A549 (cell line): ENCODE results near the gene FOXF2. TPM values are rescaled to one million over a fixed set of nuclear protein-coding genes. Genes with fewer than 3 reads are reported as not detected.

ENCODE experiments used
- ATAC-seq, 2 experiments: fragments of 200-7000 bp in 1 of 2; fragments of >200 bp in 1 of 2; cut with Nextera tagmentation in 1 of 2; cut with Tn5 transposase in 1 of 2; 3 replicates each; pipeline versions ENCODE4 v1.8.0 to v1.9.1; 2018 to 2020; ENCODE audit warnings: mild to moderate bottlenecking in 1 of 2, moderate library complexity in 1 of 2
- CTCF ChIA-PET: fragments of 300-600 bp; sonication (Branson Sonifier 250); formaldehyde crosslinking; extraction: SDS; loops from one replicate; lab custom pipeline; 2021; ENCODE audit warnings: antibody characterized with exemption, inconsistent platforms; lab: Yijun Ruan, JAX
- POLR2A ChIA-PET: fragments of 350-600 bp; formaldehyde crosslinking; extraction: SDS; loops from one replicate; lab custom pipeline; 2021; ENCODE audit warnings: antibody characterized with exemption, inconsistent platforms; lab: Yijun Ruan, JAX
- DNase-seq, 2 experiments: peaks; one replicate each; pipeline versions ENCODE4 v3.0.0 to v3.0.0-alpha.2; 2011 to 2016; ENCODE audit warnings: low read depth in 1 of 2, low spot score in 1 of 2
- FAIRE-seq: peaks from 2 replicates; lab custom pipeline; 2011; peaks lifted over from hg19 to GRCh38; lab: Jason Lieb, UNC
- H3K27ac ChIP-seq, 2 experiments: fragments of >200 bp; sonication (Bioruptor Twin); formaldehyde crosslinking; 3 replicates each; pipeline ENCODE4 v1.5.1; 2016 to 2017
- H3K4me1 ChIP-seq: fragments of >200 bp; sonication (Bioruptor Twin); formaldehyde crosslinking; 3 replicates; pipeline ENCODE4 v1.6.1; 2016
- H3K4me2 ChIP-seq: fragments of >200 bp; sonication (Bioruptor Twin); formaldehyde crosslinking; 3 replicates; pipeline ENCODE4 v1.6.1; 2016
- H3K4me3 ChIP-seq: fragments of >200 bp; sonication (Bioruptor Twin); formaldehyde crosslinking; 3 replicates; pipeline ENCODE4 v1.5.1; 2016
- H3K9me3 ChIP-seq: fragments of >200 bp; sonication (Bioruptor Twin); formaldehyde crosslinking; 3 replicates; pipeline ENCODE4 v1.6.1; 2016
- BCL3 ChIP-seq: fragments of >200 bp; sonication (Bioruptor Twin); formaldehyde crosslinking; IDR thresholded peaks from 3 replicates; pipeline ENCODE4 v1.6.1; 2016
- CBX2 ChIP-seq: fragments of 200-600 bp; sonication (generic); IDR thresholded peaks from 2 replicates; pipeline ENCODE4 v1.6.1; 2016; ENCODE audit warnings: low read depth, mild to moderate bottlenecking, borderline replicate concordance
- HOXA7 ChIP-seq: fragments of 250-450 bp; sonication (Bioruptor Pico); IDR thresholded peaks from 2 replicates; pipeline ENCODE4 v1.5.0; 2020; ENCODE audit warnings: mild to moderate bottlenecking, moderate library complexity
- HOXB13 ChIP-seq: fragments of 250-450 bp; sonication (Bioruptor Pico); IDR thresholded peaks from 2 replicates; pipeline ENCODE4 v1.5.0; 2020; ENCODE audit warnings: low read depth, mild to moderate bottlenecking, moderate library complexity
- MYC ChIP-seq: IDR thresholded peaks from 2 replicates; pipeline ENCODE4 v1.6.1; 2012; ENCODE audit warnings: mild to moderate bottlenecking, inconsistent platforms, low read length, improper control_type of control experiment, borderline replicate concordance
- RFX5 ChIP-seq: fragments of 450-650 bp; IDR thresholded peaks from 2 replicates; pipeline ENCODE4 v1.7.1; 2014; ENCODE audit warnings: antibody characterized with exemption, mild to moderate bottlenecking, moderate library complexity
- SREBF2 ChIP-seq: fragments of 450-650 bp; IDR thresholded peaks from 2 replicates; pipeline ENCODE4 v1.6.1; 2014; ENCODE audit warnings: mild to moderate bottlenecking, moderate library complexity
- ZC3H11A ChIP-seq: fragments of 450-650 bp; IDR thresholded peaks from 2 replicates; pipeline ENCODE4 v1.6.1; 2014; ENCODE audit warnings: antibody characterized with exemption, mild to moderate bottlenecking
- WGBS: methylation state at CpG from one replicate; pipeline ENCODE4 v1.1.6; 2017; ENCODE audit errors: missing lambda C conversion rate; 5-methylcytosine and 5-hydroxymethylcytosine counted together
- polyA plus RNA-seq, 4 experiments: library from polyadenylated mRNA; depleted of rRNA in 3 of 4; stranded (reverse); fragments of >200 nt; fragmentation: RNase III in 1 of 4; extraction: RNeasy Plus Mini Kit Qiagen cat#74134 plus additional on column Dnase treatment in 1 of 4; gene quantifications; 2 replicates in 3 of 4; 3 replicates in 1 of 4; pipeline ENCODE4 v1.2.3, GENCODE V29; 2011 to 2017
- small RNA-seq, 6 experiments: library from RNA; depleted of rRNA; stranded (forward); fragments of <200 nt; gene quantifications; one replicate each; pipeline ENCODE3, GENCODE V24; 2012

FOXF2 gene
- polyA plus RNA-seq, 2 of the 4 experiments (the other 2 are of a cell fraction) = 6.6 to 12.3 TPM

GRCh38 chr6:1442929-1443328, 53.6 kb downstream of the FOXF2 start:
- Histone ChIP-seq H3K27ac (no peak overlapping the region), H3K4me3 (no peak overlapping the region), H3K4me2 (no peak overlapping the region), H3K9me3 (no peaks in the 10 kb centered on the region), H3K4me1 (no peaks in the 10 kb centered on the region)
- ATAC-seq (no peak), DNase-seq (no peak), FAIRE-seq (no peak)
- WGBS = 11% methylated on average over 4 of the region's 4 CpGs
- ChIA-PET POLR2A (no interaction called here), CTCF (no interaction called here)
- TF ChIP-seq ZC3H11A = no peak
- no peak for TF ChIP-seq HOXB13 (CRISPR knock-in tag)
- TF ChIP-seq CBX2 = no peak
- TF ChIP-seq HOXA7 (CRISPR knock-in tag) = no peak
- TF ChIP-seq MYC = no peak
- no peak for TF ChIP-seq SREBF2
- no peak for TF ChIP-seq RFX5
- TF ChIP-seq BCL3 = no peak

Small RNA genes within 50 kb of the gene (small RNA-seq; reads per million reads assigned to genes)
- gene MIR6720 = 0 reads per million in 6 experiments

Other genes with a start within 250 kb of the FOXF2 start
- 2.1 and 3.5 TPM in 2 replicates for gene FOXQ1, start 77.5 kb upstream of the FOXF2 start, polyA plus RNA-seq (2011; rRNA removed)
- 3.1 to 3.6 TPM (median 3.6 TPM) in 3 replicates for gene FOXQ1, start 77.5 kb upstream of the FOXF2 start, polyA plus RNA-seq (2017; fragmentation: RNase III; extraction: RNeasy Plus Mini Kit Qiagen cat#74134 plus additional on column Dnase treatment)
- gene FOXC1, start 220.3 kb downstream of the FOXF2 start, polyA plus RNA-seq (2011; rRNA removed) = 3.7 and 4.7 TPM in 2 replicates
- 3.0 to 3.4 TPM (median 3.3 TPM) in 3 replicates for gene FOXC1, start 220.3 kb downstream of the FOXF2 start, polyA plus RNA-seq (2017; fragmentation: RNase III; extraction: RNeasy Plus Mini Kit Qiagen cat#74134 plus additional on column Dnase treatment)